Skeletal muscle tissue (tissue), 4 donors: Measurements from ENCODE around the gene NDUFS7. TPM values are rescaled to one million over a fixed set of nuclear protein-coding genes. Genes with fewer than 3 reads are reported as not detected.
A peak's percentile ranks its signal among the peaks of the same experiment; 100 is the strongest.

Experiments
- H3K27ac ChIP-seq: one replicate; pipeline ENCODE4 v1.7.0; 2013; ENCODE audit warnings: mild to moderate bottlenecking, low read depth, low read length, inconsistent platforms
- H3K27me3 ChIP-seq, 3 donors: one replicate each; pipeline ENCODE4 v1.7.0; 2013; ENCODE audit warnings: low read length in 3 of 3; ENCODE audit not compliant: control insufficient read depth in 3 of 3, insufficient read depth in 3 of 3
- H3K36me3 ChIP-seq, 3 donors: one replicate each; pipeline ENCODE4 v1.7.0; 2013; ENCODE audit warnings: low read length in 3 of 3; ENCODE audit not compliant: control insufficient read depth in 3 of 3, insufficient read depth in 3 of 3
- H3K4me1 ChIP-seq, 3 donors: one replicate each; pipeline ENCODE4 v1.7.0; 2013; ENCODE audit warnings: low read length in 3 of 3, mild to moderate bottlenecking in 3 of 3; ENCODE audit not compliant: control insufficient read depth in 3 of 3, insufficient read depth in 3 of 3
- H3K4me3 ChIP-seq, 3 donors: one replicate each; pipeline ENCODE4 v1.7.0; 2013; ENCODE audit warnings: low read length in 3 of 3
- H3K9ac ChIP-seq, 3 donors: one replicate each; pipeline ENCODE4 v1.7.0; 2013; ENCODE audit warnings: low read length in 3 of 3, mild to moderate bottlenecking in 3 of 3, moderate library complexity in 2 of 3, low read depth in 1 of 3
- H3K9me3 ChIP-seq, 3 donors: one replicate each; pipeline ENCODE4 v1.7.0; 2013; ENCODE audit warnings: low read length in 3 of 3; ENCODE audit not compliant: control insufficient read depth in 3 of 3
- total RNA-seq: library from RNA; depleted of rRNA; stranded (reverse); fragments of >200 nt; gene quantifications from one replicate; pipeline ENCODE4 v1.2.3, GENCODE V29; 2014
- donor health status: Osteomylitis.

NDUFS7 gene
- total RNA-seq, 1 donor from 2014 or later: 43.3 TPM

DNA sequence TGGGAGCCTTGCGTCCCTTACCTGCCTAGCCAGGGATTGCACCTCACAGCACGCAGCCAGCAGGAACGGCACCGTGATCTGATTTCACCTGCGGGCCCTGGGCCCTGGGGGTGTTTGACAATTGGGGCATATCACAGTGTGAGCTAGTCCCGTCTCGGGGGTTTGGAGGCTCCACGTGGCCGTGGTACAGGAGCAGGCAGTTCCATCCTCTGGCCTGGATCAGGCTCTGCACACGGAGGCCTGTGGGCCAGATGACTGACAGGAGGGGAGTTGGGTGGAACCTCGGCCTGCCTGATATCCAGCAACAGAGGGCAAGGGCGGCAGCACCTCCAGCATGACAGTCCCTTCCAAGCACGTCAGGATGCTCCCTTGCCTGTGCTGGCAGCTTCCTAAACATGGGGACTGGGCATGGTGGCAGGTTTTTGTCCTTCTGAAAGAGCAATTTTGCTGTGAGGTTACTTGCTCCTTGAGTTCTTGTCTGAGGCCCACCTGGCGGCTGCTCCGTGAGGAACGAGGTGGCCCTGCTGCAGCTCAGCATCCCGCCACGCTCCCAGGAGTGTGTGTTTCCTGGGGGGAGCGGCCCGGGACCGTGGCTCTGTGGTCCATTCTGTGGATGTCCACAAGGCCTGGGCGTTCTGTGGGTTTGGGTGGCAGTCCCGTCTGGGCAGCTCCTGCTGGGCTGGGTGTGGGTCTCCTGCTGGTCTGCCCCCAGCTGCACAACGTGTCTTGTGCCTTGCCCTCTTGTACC, 48.2 kb downstream of the NDUFS7 start:
- Histone ChIP-seq H3K9ac (no peak overlapping the region), H3K4me3 (no peak overlapping the region), H3K9me3 (no peaks in the 10 kb centered on the region), H3K36me3 (peaks cover 56 to 62% (median 57%) of the 10 kb centered on the region in 3 donors), H3K27ac (no peak overlapping the region), H3K27me3 (no peaks in the 10 kb centered on the region), H3K4me1 (peaks cover 4 to 6% (median 5%) of the 10 kb centered on the region in 3 donors)

DNA sequence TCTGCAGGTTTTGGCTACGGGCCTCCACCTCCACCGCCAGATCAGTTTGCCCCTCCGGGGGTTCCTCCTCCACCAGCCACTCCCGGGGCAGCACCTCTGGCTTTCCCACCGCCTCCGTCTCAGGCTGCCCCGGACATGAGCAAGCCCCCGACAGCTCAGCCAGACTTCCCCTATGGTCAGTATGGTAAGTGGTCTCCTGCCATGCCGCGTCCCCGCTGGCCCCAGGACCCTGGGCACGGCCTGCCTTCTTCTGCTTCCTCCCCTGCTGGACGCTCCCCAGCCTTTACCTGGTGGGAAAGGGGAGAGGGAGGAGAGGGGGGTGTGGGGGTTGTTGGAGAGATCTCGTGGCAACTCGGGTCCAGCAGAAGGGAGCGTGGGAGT, 48.8 kb downstream of the NDUFS7 start:
- Histone ChIP-seq H3K27ac (no peak overlapping the region), H3K4me1 (peaks cover 4 to 8% (median 4%) of the 10 kb centered on the region in 3 donors), H3K9ac (no peak overlapping the region), H3K4me3 (no peak overlapping the region), H3K27me3 (no peaks in the 10 kb centered on the region), H3K9me3 (no peaks in the 10 kb centered on the region), H3K36me3 (peaks cover 54 to 56% (median 55%) of the 10 kb centered on the region in 3 donors)

DNA sequence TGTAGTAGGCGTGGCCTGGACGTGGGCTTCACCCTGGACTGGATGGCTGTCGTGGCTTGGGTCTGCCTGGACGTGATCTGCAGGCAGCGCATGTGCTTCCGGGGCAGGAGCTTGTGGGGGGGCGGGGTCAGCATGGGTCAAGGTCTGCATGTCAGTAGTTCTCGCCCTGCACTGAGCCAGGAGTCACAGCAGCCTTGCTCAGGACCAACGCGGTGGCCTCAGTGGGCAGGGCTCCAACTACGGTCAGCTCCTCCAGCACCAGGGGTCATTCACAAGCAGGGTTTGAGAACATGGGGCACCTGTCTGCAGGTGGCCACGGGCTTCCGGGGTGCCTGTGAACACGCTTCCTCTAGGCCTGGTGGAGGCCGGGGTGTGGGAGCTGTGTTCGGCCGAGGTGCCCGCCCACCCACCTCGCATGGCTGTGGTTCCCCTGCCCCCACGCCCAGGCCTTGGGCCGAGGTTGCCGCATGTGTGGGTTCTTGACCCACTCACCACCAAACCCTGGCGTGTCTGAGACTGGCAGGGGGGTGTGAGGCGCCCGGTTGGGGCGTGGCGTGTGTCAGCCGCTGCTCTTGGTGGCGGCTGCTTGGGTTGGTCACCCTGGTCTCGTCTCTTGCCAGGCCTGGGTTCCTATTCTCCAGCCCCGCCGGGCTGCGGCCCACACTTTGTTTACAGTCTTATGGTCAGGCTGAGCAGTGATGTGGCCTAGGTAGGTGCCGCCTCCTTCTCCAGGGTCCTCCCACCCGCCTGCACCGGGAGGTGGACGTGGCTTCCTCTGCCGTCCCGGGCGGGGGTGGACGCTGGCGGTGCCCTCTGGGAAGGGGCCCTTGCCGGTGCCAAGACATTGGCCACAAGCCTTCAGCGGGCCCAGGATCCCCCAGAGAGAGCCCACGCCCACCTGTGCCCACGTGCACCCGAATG, 49.7 kb downstream of the NDUFS7 start:
- no peak overlapping the region for H3K27ac ChIP-seq
- no peak overlapping the region for H3K9ac ChIP-seq
- H3K27me3 ChIP-seq: no peaks in the 10 kb centered on the region
- peaks cover 48 to 52% (median 50%) of the 10 kb centered on the region in 3 donors for H3K36me3 ChIP-seq
- H3K9me3 ChIP-seq: no peaks in the 10 kb centered on the region
- H3K4me1 ChIP-seq: peaks cover 8 to 14% (median 8%) of the 10 kb centered on the region in 3 donors
- H3K4me3 ChIP-seq: no peak overlapping the region

DNA sequence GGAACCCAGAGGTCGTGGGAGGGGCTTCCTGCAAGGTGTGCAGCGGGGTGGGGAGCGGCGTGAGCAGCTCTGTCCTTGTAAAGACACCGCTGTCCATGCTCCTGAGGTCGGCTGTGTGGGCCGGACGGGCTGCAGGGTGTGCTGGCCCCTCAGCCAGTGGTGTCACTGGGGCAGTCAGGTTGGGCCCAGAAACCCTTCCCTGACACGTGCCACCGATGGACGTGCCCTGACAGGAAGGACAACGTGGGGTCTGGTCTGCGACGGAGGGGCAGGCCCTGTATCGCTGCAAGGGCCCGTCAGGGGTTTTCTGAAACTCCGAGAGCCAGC, 50.3 kb downstream of the NDUFS7 start:
- H3K9me3 ChIP-seq: no peaks in the 10 kb centered on the region
- H3K27ac ChIP-seq: no peak overlapping the region
- peaks cover 42 to 48% (median 47%) of the 10 kb centered on the region in 3 donors for H3K36me3 ChIP-seq
- H3K9ac ChIP-seq: no peak overlapping the region
- H3K4me3 ChIP-seq: no peak overlapping the region
- no peaks in the 10 kb centered on the region for H3K27me3 ChIP-seq
- H3K4me1 ChIP-seq: peaks cover 8 to 15% (median 10%) of the 10 kb centered on the region in 3 donors

DNA sequence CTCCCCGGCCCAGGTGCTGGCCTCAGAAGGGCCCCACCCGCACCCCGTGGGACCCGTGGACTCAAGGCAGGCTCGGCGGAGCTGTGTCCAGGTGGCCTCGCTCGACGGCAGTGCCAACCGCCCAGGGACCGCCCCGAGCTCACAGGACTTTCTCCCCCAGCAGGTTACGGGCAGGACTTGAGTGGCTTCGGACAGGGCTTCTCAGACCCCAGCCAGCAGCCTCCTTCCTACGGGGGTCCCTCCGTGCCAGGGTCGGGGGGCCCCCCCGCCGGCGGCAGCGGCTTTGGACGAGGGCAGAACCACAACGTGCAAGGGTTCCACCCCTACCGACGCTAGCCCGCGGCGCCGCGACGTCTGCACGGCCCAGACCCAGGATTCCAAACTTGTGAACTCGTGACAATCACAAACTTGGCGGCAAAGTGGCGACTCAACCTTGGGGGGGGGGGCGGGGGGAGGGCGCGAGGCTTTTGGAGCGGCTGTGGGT, 50.9 kb downstream of the NDUFS7 start:
- no peaks in the 10 kb centered on the region for H3K27me3 ChIP-seq
- no peak overlapping the region for H3K9ac ChIP-seq
- H3K4me1 ChIP-seq: peaks cover 13 to 21% (median 16%) of the 10 kb centered on the region in 3 donors
- peaks cover 38 to 45% (median 43%) of the 10 kb centered on the region in 3 donors for H3K36me3 ChIP-seq
- no peak overlapping the region for H3K4me3 ChIP-seq
- H3K27ac ChIP-seq: no peak overlapping the region
- no peaks in the 10 kb centered on the region for H3K9me3 ChIP-seq

DNA sequence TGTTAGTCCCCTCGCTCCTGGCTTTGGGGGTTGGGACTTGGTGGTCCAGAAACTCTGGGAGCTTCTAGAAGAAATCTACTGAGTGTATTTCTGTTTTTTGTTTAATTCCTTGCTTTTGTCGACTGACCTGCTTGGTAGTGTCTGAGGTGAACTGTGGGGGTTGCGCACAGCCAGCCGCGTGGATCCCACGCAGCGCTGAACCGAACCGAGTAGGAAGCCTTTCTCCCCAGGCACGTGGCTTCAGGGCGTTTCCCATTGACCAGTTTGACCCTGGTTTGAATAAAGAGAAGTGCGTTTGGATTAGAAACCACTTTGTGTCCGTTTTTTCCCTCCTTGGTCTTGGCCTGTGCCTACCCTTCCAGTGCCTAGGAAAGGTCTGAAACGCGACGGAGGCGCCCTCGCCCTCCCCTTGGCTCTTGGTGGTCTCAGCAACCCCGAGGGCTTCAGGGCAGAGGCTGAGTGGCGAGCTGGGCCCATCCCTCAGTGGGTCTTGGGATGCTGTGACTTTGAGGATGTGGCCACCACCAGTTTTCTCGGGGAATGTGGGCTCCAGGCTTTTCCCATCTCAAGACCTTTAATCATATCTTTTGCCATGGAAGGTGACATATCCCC, 51.8 kb downstream of the NDUFS7 start:
- peaks cover 14 to 30% (median 23%) of the 10 kb centered on the region in 3 donors for H3K4me1 ChIP-seq
- H3K9ac ChIP-seq: no peak overlapping the region
- no peaks in the 10 kb centered on the region for H3K27me3 ChIP-seq
- peaks cover 40 to 45% (median 44%) of the 10 kb centered on the region in 3 donors for H3K36me3 ChIP-seq
- no peak overlapping the region for H3K4me3 ChIP-seq
- H3K27ac ChIP-seq: no peak overlapping the region
- no peaks in the 10 kb centered on the region for H3K9me3 ChIP-seq

- Histone ChIP-seq H3K36me3 (peaks cover 44 to 49% (median 46%) of the 10 kb centered on the region in 3 donors), H3K4me3 (peak overlapping the region; percentile 67 to 94 (median 94))
Measured at GRCh38 chr19:1437609-1438008, 53.9 kb downstream of the NDUFS7 start.

DNA sequence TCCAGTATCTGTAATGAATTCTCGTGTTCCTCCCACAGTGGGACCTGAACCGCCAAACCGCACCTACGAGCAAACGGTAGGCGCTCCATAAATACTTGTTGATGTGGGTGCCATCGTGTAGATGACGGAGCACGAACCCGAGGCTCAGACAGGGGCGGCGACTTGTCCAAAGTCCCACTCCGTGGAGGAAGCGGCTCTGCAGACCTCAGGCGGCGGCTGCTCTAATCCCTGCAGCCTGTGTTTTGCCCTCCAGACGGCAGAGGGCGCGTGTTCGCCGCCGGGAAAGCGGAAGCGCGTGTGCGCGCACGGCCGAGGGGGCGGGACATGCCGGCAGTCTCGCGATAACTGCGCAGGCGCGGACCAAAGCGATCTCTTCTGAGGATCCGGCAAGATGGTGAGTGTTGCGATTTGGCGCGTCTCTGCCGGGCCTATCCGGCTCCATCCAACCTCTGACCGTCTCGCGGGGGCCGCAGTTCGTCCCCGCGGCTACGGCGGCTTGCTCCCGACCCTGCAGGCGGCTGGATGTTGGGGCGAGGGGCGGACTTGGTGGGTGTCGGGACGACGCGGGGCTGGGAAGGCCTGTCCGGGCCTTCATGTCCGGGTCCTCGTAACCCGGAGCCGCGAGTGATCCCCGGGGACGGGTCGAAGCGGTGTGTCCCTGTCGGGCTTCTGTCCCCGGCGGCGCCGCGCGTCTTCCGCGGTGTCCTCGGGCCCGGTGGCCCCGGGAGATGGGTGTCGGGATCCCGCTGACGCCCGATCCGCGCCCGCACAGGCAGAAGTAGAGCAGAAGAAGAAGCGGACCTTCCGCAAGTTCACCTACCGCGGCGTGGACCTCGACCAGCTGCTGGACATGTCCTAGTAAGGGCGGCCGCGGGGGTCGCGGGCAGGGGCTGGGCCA, 54.6 kb downstream of the NDUFS7 start, which contains the start of gene RPS15:
Gene RPS15, plus strand, starts transcription at position 362 of the 898 bp plus-strand sequence. Its CDS starts 30 bp downstream, at position 392.
- Histone ChIP-seq H3K27me3 (no peaks in the 10 kb centered on the region), H3K9me3 (no peaks in the 10 kb centered on the region), H3K9ac (peak within 1 kb of the TSS; percentile 92 to 94 (median 93)), H3K27ac (peak within 1 kb of the TSS; percentile 84), H3K36me3 (peaks cover 37 to 44% (median 40%) of the 10 kb centered on the region in 3 donors), H3K4me3 (peak within 1 kb of the TSS; percentile 78 to 94 (median 94)), H3K4me1 (peaks cover 14 to 37% (median 27%) of the 10 kb centered on the region in 3 donors)

More at GRCh38 chr19:1437609-1438008, 53.9 kb downstream of the NDUFS7 start:
- Histone ChIP-seq H3K27me3 (no peaks in the 10 kb centered on the region), H3K9me3 (no peaks in the 10 kb centered on the region), H3K9ac (peak overlapping the region in 2 of 3 donors; percentile 65 to 79), H3K27ac (no peak overlapping the region), H3K4me1 (peaks cover 14 to 37% (median 27%) of the 10 kb centered on the region in 3 donors)

DNA sequence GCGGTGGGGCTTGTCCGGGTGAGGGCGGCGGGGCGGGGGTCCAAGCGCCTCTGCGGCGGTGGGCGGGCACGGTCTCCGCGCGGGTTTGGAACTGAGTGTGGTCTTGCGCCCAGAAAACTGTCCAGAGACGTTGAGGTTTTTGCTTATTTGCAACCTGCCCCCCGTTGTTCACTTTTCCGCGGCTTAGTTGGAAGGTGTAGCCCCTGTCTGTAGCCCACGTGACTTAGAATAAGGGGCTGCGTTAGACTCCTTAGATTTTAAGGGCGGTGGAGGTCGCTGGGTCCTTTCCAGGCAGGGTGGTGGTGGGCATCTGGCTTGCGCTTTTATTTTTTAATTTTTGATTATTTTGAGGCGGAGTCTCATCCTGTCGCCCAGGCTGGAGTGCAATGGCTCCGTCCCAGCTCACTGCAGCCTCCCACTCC, 55.2 kb downstream of the NDUFS7 start:
- H3K27me3 ChIP-seq: no peaks in the 10 kb centered on the region
- H3K36me3 ChIP-seq: peaks cover 30 to 38% (median 34%) of the 10 kb centered on the region in 3 donors
- peak overlapping the region; percentile 84 for H3K27ac ChIP-seq
- H3K9me3 ChIP-seq: no peaks in the 10 kb centered on the region
- H3K4me3 ChIP-seq: peak overlapping the region; percentile 78 to 94 (median 94)
- peak overlapping the region; percentile 92 to 94 (median 93) for H3K9ac ChIP-seq
- H3K4me1 ChIP-seq: peaks cover 14 to 37% (median 27%) of the 10 kb centered on the region in 3 donors
